ENCODE data around the gene PTPN13.

The PTPN13 gene

GRCh38 chr4:86565651-86566050 lies 28.5 kb upstream of the PTPN13 start:
- DNase-seq (ENCODE audit: low read depth) = no peak
- no peak overlapping the region for H3K4me3 ChIP-seq (ENCODE audit: control insufficient read depth, low read depth, low read length)
- TF ChIP-seq CTCF (IDR thresholded peaks at IDR 0.05; ENCODE audit: control insufficient read depth, insufficient read depth, low read depth, low read length, missing control alignments) = no peak

GRCh38 chr4:86569103-86569870 lies 24.8 kb upstream of the PTPN13 start:
- no peak overlapping the region for H3K4me3 ChIP-seq (ENCODE audit: control insufficient read depth, low read depth, low read length)
- no peak for DNase-seq (ENCODE audit: low read depth)
- TF ChIP-seq CTCF (IDR thresholded peaks at IDR 0.05; ENCODE audit: control insufficient read depth, insufficient read depth, low read depth, low read length, missing control alignments) = no peak

GRCh38 chr4:86579941-86580340 lies 14.2 kb upstream of the PTPN13 start:
- no peak for DNase-seq (ENCODE audit: low read depth)
- no peak for TF ChIP-seq CTCF (IDR thresholded peaks at IDR 0.05; ENCODE audit: control insufficient read depth, insufficient read depth, low read depth, low read length, missing control alignments)
- no peak overlapping the region for H3K4me3 ChIP-seq (ENCODE audit: control insufficient read depth, low read depth, low read length)

- DNase-seq (ENCODE audit: low read depth) = no peak
- no peak for TF ChIP-seq CTCF (IDR thresholded peaks at IDR 0.05; ENCODE audit: control insufficient read depth, insufficient read depth, low read depth, low read length, missing control alignments)
- no peak overlapping the region for H3K4me3 ChIP-seq (ENCODE audit: control insufficient read depth, low read depth, low read length)
These were observed 11.7 kb upstream of the PTPN13 start for GRCh38 chr4:86582410-86582809.

- no peak for DNase-seq (ENCODE audit: low read depth)
- no peak overlapping the region for H3K4me3 ChIP-seq (ENCODE audit: control insufficient read depth, low read depth, low read length)
- no peak for TF ChIP-seq CTCF (IDR thresholded peaks at IDR 0.05; ENCODE audit: control insufficient read depth, insufficient read depth, low read depth, low read length, missing control alignments)
These were observed 7.9 kb upstream of the PTPN13 start for GRCh38 chr4:86586160-86586572.

GRCh38 chr4:86586626-86587380 lies 7.3 kb upstream of the PTPN13 start:
- DNase-seq (ENCODE audit: low read depth) = no peak
- TF ChIP-seq CTCF (IDR thresholded peaks at IDR 0.05; ENCODE audit: control insufficient read depth, insufficient read depth, low read depth, low read length, missing control alignments) = no peak
- H3K4me3 ChIP-seq (ENCODE audit: control insufficient read depth, low read depth, low read length) = no peak overlapping the region
